Vagina (tissue), 2 donors: ENCODE measurements around the gene ARHGEF40. TPM values are rescaled to one million over a fixed set of nuclear protein-coding genes. Genes with fewer than 3 reads are reported as not detected.

ENCODE experiments used
- DNase-seq, 2 donors: peaks; one replicate each; pipeline ENCODE4 v3.0.0-alpha.2; 2017; ENCODE audit errors: extremely low spot score in 2 of 2
- H3K27ac ChIP-seq: fragments of 200-600 bp; sonication (generic); one replicate; pipeline ENCODE4 v1.5.1; 2019
- H3K27me3 ChIP-seq: fragments of 200-600 bp; sonication (generic); one replicate; pipeline ENCODE4 v1.5.1; 2019
- H3K36me3 ChIP-seq, 2 donors: fragments of 200-600 bp; sonication (generic); one replicate each; pipeline ENCODE4 v1.5.1; 2017 to 2019
- H3K4me1 ChIP-seq: fragments of 200-600 bp; sonication (generic); one replicate; pipeline ENCODE4 v1.5.1; 2019
- H3K4me3 ChIP-seq, 2 donors: fragments of 200-600 bp; sonication (generic); 1 replicate in 1 of 2; 2 replicates in 1 of 2; pipeline ENCODE4 v1.5.1; 2016 to 2019
- H3K9me3 ChIP-seq: fragments of 200-600 bp; sonication (generic); one replicate; pipeline ENCODE4 v1.5.1; 2019
- CTCF ChIP-seq, 3 experiments: fragments of 450-650 bp in 2 of 3; fragments of 200-600 bp in 1 of 3; sonication (generic) in 1 of 3; IDR thresholded peaks; one replicate each; pipeline ENCODE4 v1.5.1; 2017 to 2019; ENCODE audit warnings: antibody characterized with exemption in 3 of 3, mild to moderate bottlenecking in 2 of 3, moderate library complexity in 2 of 3
- POLR2A ChIP-seq, 2 donors: fragments of 450-650 bp; IDR thresholded peaks; one replicate each; pipeline ENCODE4 v1.6.1; 2017; ENCODE audit warnings: antibody characterized with exemption in 2 of 2, mild to moderate bottlenecking in 2 of 2, moderate library complexity in 2 of 2
- POLR2AphosphoS5 ChIP-seq, 2 donors: sonication (generic); formaldehyde crosslinking; IDR thresholded peaks; one replicate each; pipeline ENCODE4 v1.9.0; 2017; ENCODE audit warnings: antibody characterized with exemption in 2 of 2, mild to moderate bottlenecking in 2 of 2, low read depth in 1 of 2; ENCODE audit not compliant: insufficient read depth in 1 of 2
- intact Hi-C: fragments of 100-400 bp; cut with DNase I; formaldehyde crosslinking; loops from one replicate; pipeline ENCODE4 v1.15.1; 2023
- total RNA-seq: library from RNA; depleted of rRNA; stranded (reverse); fragments of >200 nt; gene quantifications from one replicate; pipeline ENCODE4 v1.2.3, GENCODE V29; 2016

ARHGEF40 gene
- total RNA-seq, 1 donor from 2014 or later, result 36.3 TPM

GRCh38 chr14:21084998-21085853 lies 15.1 kb downstream of the ARHGEF40 start:
- Histone ChIP-seq H3K4me1 (peaks cover 6% of the 10 kb centered on the region), H3K4me3 (no peak overlapping the region), H3K27ac (no peak overlapping the region), H3K9me3 (no peaks in the 10 kb centered on the region), H3K36me3 (peaks cover 0 to 66% of the 10 kb centered on the region in 2 donors), H3K27me3 (no peaks in the 10 kb centered on the region)
- DNase-seq, result peak in 1 of 2 donors; percentile 85
- intact Hi-C loops, result no loop called here
- TF ChIP-seq POLR2AphosphoS5 (IDR thresholded peaks at IDR 0.05; ENCODE audit: insufficient read depth in 1 of 2, low read depth in 1 of 2) (no peak), POLR2A (IDR thresholded peaks at IDR 0.05) (no peak), CTCF (IDR thresholded peaks at IDR 0.05) (no peak)

- Histone ChIP-seq H3K9me3 (no peaks in the 10 kb centered on the region), H3K4me1 (peaks cover 6% of the 10 kb centered on the region), H3K27ac (peak overlapping the region; percentile 12), H3K36me3 (peaks cover 0 to 71% of the 10 kb centered on the region in 2 donors), H3K27me3 (no peaks in the 10 kb centered on the region), H3K4me3 (no peak overlapping the region)
- TF ChIP-seq CTCF (IDR thresholded peaks at IDR 0.05) (no peak), POLR2AphosphoS5 (IDR thresholded peaks at IDR 0.05; ENCODE audit: insufficient read depth in 1 of 2, low read depth in 1 of 2) (no peak), POLR2A (IDR thresholded peaks at IDR 0.05) (no peak)
- no peak for DNase-seq
- intact Hi-C loops, result no loop called here
These were observed 16.8 kb downstream of the ARHGEF40 start for GRCh38 chr14:21086908-21087293.

GRCh38 chr14:21087294-21088091 lies 17.4 kb downstream of the ARHGEF40 start:
- Histone ChIP-seq H3K4me1 (peaks cover 6% of the 10 kb centered on the region), H3K27me3 (no peaks in the 10 kb centered on the region), H3K36me3 (peaks cover 0 to 65% of the 10 kb centered on the region in 2 donors), H3K27ac (peak overlapping the region; percentile 12), H3K4me3 (no peak overlapping the region), H3K9me3 (no peaks in the 10 kb centered on the region)
- TF ChIP-seq CTCF (IDR thresholded peaks at IDR 0.05) (no peak), POLR2AphosphoS5 (IDR thresholded peaks at IDR 0.05; ENCODE audit: insufficient read depth in 1 of 2, low read depth in 1 of 2) (peak in 1 of 2 donors; percentile 23), POLR2A (IDR thresholded peaks at IDR 0.05) (no peak)
- intact Hi-C loops, result no loop called here
- peak in 1 of 2 donors; percentile 87 for DNase-seq

- no peak overlapping the region for H3K27ac ChIP-seq
- no peaks in the 10 kb centered on the region for H3K9me3 ChIP-seq
These were observed 18.6 kb downstream of the ARHGEF40 start for GRCh38 chr14:21088687-21089086.

More at GRCh38 chr14:21088687-21089086, 18.6 kb downstream of the ARHGEF40 start:
- Histone ChIP-seq H3K4me3 (no peak overlapping the region), H3K4me1 (peaks cover 6% of the 10 kb centered on the region), H3K27me3 (no peaks in the 10 kb centered on the region), H3K36me3 (peaks cover 0 to 56% of the 10 kb centered on the region in 2 donors)
- intact Hi-C loops, result no loop called here
- no peak for DNase-seq
- TF ChIP-seq POLR2A (IDR thresholded peaks at IDR 0.05) (no peak), POLR2AphosphoS5 (IDR thresholded peaks at IDR 0.05; ENCODE audit: insufficient read depth in 1 of 2, low read depth in 1 of 2) (no peak), CTCF (IDR thresholded peaks at IDR 0.05) (no peak)
